HepG2 (cell line): ENCODE results near the gene KCNQ5. TPM values are rescaled to one million over a fixed set of nuclear protein-coding genes. Genes with fewer than 3 reads are reported as not detected.

ENCODE experiments used
- ATAC-seq: fragments of 200-7000 bp; cut with Tn5 transposase; 3 replicates; pipeline ENCODE4 v1.9.1; 2020; ENCODE audit warnings: mild to moderate bottlenecking, moderate library complexity
- BruUV-seq: library from RNA; stranded (reverse); fragments of 400-500 nt; replicated peaks from 2 replicates; lab custom pipeline; 2021; lab: Mats Ljungman, UMichigan
- CTCF ChIA-PET: fragments of 300-600 bp; formaldehyde crosslinking; extraction: SDS; loops from one replicate; lab custom pipeline; 2021; ENCODE audit warnings: low total read pairs, inconsistent platforms, low intra/inter-chr PET ratio; lab: Yijun Ruan, JAX
- POLR2A ChIA-PET: fragments of 350-600 bp; sonication (Branson Sonifier 250); formaldehyde crosslinking; loops from one replicate; lab custom pipeline; 2020; ENCODE audit warnings: antibody characterized with exemption, inconsistent platforms; lab: Yijun Ruan, JAX
- DNase-seq: peaks from one replicate; pipeline ENCODE4 v3.0.0-alpha.2; 2015; ENCODE audit warnings: low spot score
- FAIRE-seq: peaks from 3 replicates; lab custom pipeline; 2011; peaks lifted over from hg19 to GRCh38; lab: Jason Lieb, UNC
- H2AFZ ChIP-seq: one replicate; pipeline ENCODE4 v1.6.1; 2011; ENCODE audit warnings: low read length, inconsistent platforms
- H3K27ac ChIP-seq: fragments of 300-600 bp; 3 replicates; pipeline ENCODE4 v1.8.0; 2011; ENCODE audit warnings: mixed run types, mild to moderate bottlenecking, mixed read lengths, low read length, inconsistent platforms; ENCODE audit not compliant: insufficient read depth; ENCODE audit errors: extremely low read length
- H3K27me3 ChIP-seq, 2 experiments: fragments of 200-600 bp in 1 of 2; 2 replicates in 1 of 2; 3 replicates in 1 of 2; pipeline versions ENCODE4 v1.6.0 to v1.8.0; 2011; ENCODE audit warnings: low read length in 2 of 2, mild to moderate bottlenecking in 2 of 2, moderate library complexity in 2 of 2, inconsistent platforms in 1 of 2; ENCODE audit not compliant: insufficient read depth in 2 of 2, control insufficient read depth in 1 of 2
- H3K36me3 ChIP-seq, 2 experiments: fragments of 200-600 bp in 1 of 2; replicated peaks in 1 of 2; 2 replicates in 1 of 2; 3 replicates in 1 of 2; pipeline versions ENCODE4 v1.5.1 to v1.8.0; 2011; ENCODE audit warnings: low read length in 2 of 2, inconsistent platforms in 1 of 2; ENCODE audit not compliant: insufficient read depth in 2 of 2, control insufficient read depth in 1 of 2
- H3K4me1 ChIP-seq: 2 replicates; pipeline ENCODE4 v1.5.1; 2012; ENCODE audit warnings: low read length, inconsistent platforms; ENCODE audit not compliant: insufficient read depth
- H3K4me2 ChIP-seq: 2 replicates; pipeline ENCODE4 v1.6.0; 2011; ENCODE audit warnings: low read depth, low read length, inconsistent platforms
- H3K4me3 ChIP-seq, 3 experiments: fragments of 200-600 bp in 1 of 3; sonication (generic), shearing (Covaris generic) in 1 of 3; replicated peaks in 1 of 3; 2 replicates each; pipeline ENCODE4 v1.5.1; 2011 to 2016; ENCODE audit warnings: low read length in 3 of 3, inconsistent platforms in 2 of 3, low read depth in 2 of 3, mild to moderate bottlenecking in 2 of 3, control low read depth in 1 of 3, mixed read lengths in 1 of 3; ENCODE audit not compliant: insufficient read depth in 1 of 3
- H3K79me2 ChIP-seq: one replicate; pipeline ENCODE4 v1.6.1; 2011; ENCODE audit warnings: low read length, inconsistent platforms; ENCODE audit not compliant: insufficient read depth
- H3K9ac ChIP-seq: 2 replicates; pipeline ENCODE4 v1.6.0; 2011; ENCODE audit warnings: mild to moderate bottlenecking, low read depth, low read length, inconsistent platforms; ENCODE audit not compliant: insufficient read depth
- H3K9me3 ChIP-seq: 2 replicates; pipeline ENCODE4 v1.5.1; 2012; ENCODE audit warnings: mild to moderate bottlenecking, low read length
- H4K20me1 ChIP-seq: 2 replicates; pipeline ENCODE4 v1.6.0; 2011; ENCODE audit warnings: inconsistent platforms, mild to moderate bottlenecking, low read length, moderate library complexity; ENCODE audit not compliant: insufficient read depth
- DNMT3B ChIP-seq: conservative IDR thresholded peaks from 2 replicates; pipeline ENCODE4 v1.6.1; 2016; ENCODE audit warnings: missing biosample characterization, control low read depth
- KAT2B ChIP-seq: fragments of 150-350 bp; IDR thresholded peaks from 2 replicates; pipeline ENCODE4 v1.6.1; 2014; ENCODE audit warnings: low read depth, low read length, borderline replicate concordance
- KDM5A ChIP-seq: fragments of 200-600 bp; sonication (generic); IDR thresholded peaks from 2 replicates; pipeline ENCODE4 v1.7.0; 2018; ENCODE audit warnings: antibody characterized with exemption, mild to moderate bottlenecking, low read length, borderline replicate concordance
- MAF1 ChIP-seq: sonication (generic); formaldehyde crosslinking; IDR thresholded peaks from 2 replicates; pipeline ENCODE4 v1.5.0; 2020; ENCODE audit warnings: missing genetic modification reagents, borderline replicate concordance
- MEIS2 ChIP-seq: sonication (generic); formaldehyde crosslinking; IDR thresholded peaks from 2 replicates; pipeline ENCODE4 v1.9.0; 2021; ENCODE audit warnings: mild to moderate bottlenecking, missing genetic modification reagents
- MLLT10 ChIP-seq: sonication (generic); formaldehyde crosslinking; IDR thresholded peaks from 2 replicates; pipeline ENCODE4 v1.4.0; 2020; ENCODE audit warnings: missing genetic modification reagents
- NFE2L2 ChIP-seq: fragments of 150-350 bp; IDR thresholded peaks from 2 replicates; pipeline ENCODE4 v1.6.1; 2014; ENCODE audit warnings: low read length
- NR2F2 ChIP-seq: IDR thresholded peaks from 2 replicates; pipeline ENCODE4 v1.6.1; 2012; ENCODE audit warnings: low read depth, inconsistent platforms, borderline replicate concordance
- PHB2 ChIP-seq: fragments of 450-650 bp; IDR thresholded peaks from 2 replicates; pipeline ENCODE4 v1.6.1; 2018; ENCODE audit not compliant: partially characterized antibody
- UBTF ChIP-seq: sonication (generic); formaldehyde crosslinking; IDR thresholded peaks from 2 replicates; pipeline ENCODE4 v1.4.0; 2020; ENCODE audit warnings: mild to moderate bottlenecking, missing genetic modification reagents
- ZNF317 ChIP-seq: sonication (generic); formaldehyde crosslinking; IDR thresholded peaks from 2 replicates; pipeline ENCODE4 v1.5.0; 2020; ENCODE audit warnings: mild to moderate bottlenecking, missing genetic modification reagents
- ZNF414 ChIP-seq: sonication (generic); formaldehyde crosslinking; IDR thresholded peaks from 2 replicates; pipeline ENCODE4 v1.5.0; 2020; ENCODE audit warnings: missing genetic modification reagents
- ZNF451 ChIP-seq: sonication (generic); formaldehyde crosslinking; IDR thresholded peaks from 2 replicates; pipeline ENCODE4 v1.5.0; 2020; ENCODE audit warnings: mild to moderate bottlenecking, missing genetic modification reagents
- ZNF629 ChIP-seq: sonication (generic); formaldehyde crosslinking; conservative IDR thresholded peaks from 2 replicates; pipeline ENCODE4 v1.5.0; 2020; ENCODE audit warnings: missing genetic modification reagents
- ZNF691 ChIP-seq: sonication (generic); formaldehyde crosslinking; IDR thresholded peaks from 2 replicates; pipeline ENCODE4 v1.4.0; 2020; ENCODE audit warnings: missing genetic modification reagents, low read depth, mild to moderate bottlenecking, borderline replicate concordance
- ZNF777 ChIP-seq: sonication (generic); formaldehyde crosslinking; IDR thresholded peaks from 2 replicates; pipeline ENCODE4 v1.4.0; 2020; ENCODE audit warnings: missing genetic modification reagents
- ZSCAN30 ChIP-seq: sonication (generic); formaldehyde crosslinking; IDR thresholded peaks from 2 replicates; pipeline ENCODE4 v1.5.0; 2020; ENCODE audit warnings: mild to moderate bottlenecking, missing genetic modification reagents
- ZSCAN31 ChIP-seq: sonication (generic); formaldehyde crosslinking; IDR thresholded peaks from 2 replicates; pipeline ENCODE4 v1.5.0; 2020; ENCODE audit warnings: low read depth, mild to moderate bottlenecking, missing genetic modification reagents
- WGBS: methylation state at CpG from one replicate; pipeline ENCODE4 v1.1.6; 2017; ENCODE audit warnings: low lambda C conversion rate; 5-methylcytosine and 5-hydroxymethylcytosine counted together
- in situ Hi-C: cut with HindIII; loops from 2 replicates; pipeline ENCODE4 v1.10.0; 2017; ENCODE audit warnings: low pct_unique_long_range_greater_than_20kb; ENCODE audit not compliant: extremely low pct_ligation_motif_present
- intact Hi-C: fragments of 100-400 bp; cut with micrococcal nuclease; formaldehyde crosslinking; loops from one replicate; pipeline ENCODE4 v1.10.0; 2022; ENCODE audit not compliant: unreplicated experiment
- polyA plus RNA-seq, 8 experiments: library from polyadenylated mRNA; depleted of rRNA in 3 of 8; stranded (reverse) in 7 of 8; unstranded in 1 of 8; fragments of >200 nt; fragmentation: Illumina TruSeq in 4 of 8; extraction: Trizol in 4 of 8; gene quantifications; 2 replicates each; pipeline versions ENCODE4 v1.2.1 to v1.2.3, GENCODE V29; 2011 to 2016; ENCODE audit warnings: low read depth in 4 of 8, missing spikeins in 1 of 8, mixed read lengths in 1 of 8; ENCODE audit not compliant: insufficient read depth in 1 of 8
- total RNA-seq, 5 experiments: library from RNA; depleted of rRNA; stranded (reverse); fragments of >200 nt; fragmentation: Illumina TruSeq; extraction: Trizol; gene quantifications; 2 replicates each; pipeline ENCODE4 v1.2.3, GENCODE V29; 2016; ENCODE audit warnings: low read depth in 1 of 5

Gene KCNQ5
- total and polyA plus RNA-seq, 2 of the 13 experiments (the other 11 are each of a cell fraction or from before 2014, with no cell fraction given), result 0.04 TPM; not detected in 1

- H2AFZ ChIP-seq, result no peak overlapping the region
- no peak overlapping the region for H3K4me2 ChIP-seq
- BruUV-seq, result no TSS peak
- H4K20me1 ChIP-seq, result no peaks in the 10 kb centered on the region
- ChIA-PET POLR2A (no interaction called here), CTCF (no interaction called here)
- WGBS, result 9% methylated on average over 2 of the region's 2 CpGs
- H3K4me3 ChIP-seq, result no peak overlapping the region
- H3K4me1 ChIP-seq, result no peaks in the 10 kb centered on the region
- no peaks in the 10 kb centered on the region for H3K79me2 ChIP-seq
- no peak for FAIRE-seq
- no peak for ATAC-seq
- no peaks in the 10 kb centered on the region for H3K27me3 ChIP-seq
- TF ChIP-seq ZNF691 (no peak), ZNF777 (CRISPR knock-in tag) (no peak), ZNF629 (no peak), MAF1 (CRISPR knock-in tag) (no peak), MLLT10 (no peak), MEIS2 (no peak), KAT2B (no peak)
- no peak overlapping the region for H3K9ac ChIP-seq
- no peaks in the 10 kb centered on the region for H3K9me3 ChIP-seq
- in situ Hi-C loops, result no loop called here
- H3K36me3 ChIP-seq, result no peaks in the 10 kb centered on the region
- intact Hi-C loops, result no loop called here
- H3K27ac ChIP-seq, result no peak overlapping the region
- DNase-seq, result no peak
Observed at GRCh38 chr6:72969666-72970065, 347.8 kb downstream of the KCNQ5 start.

- Histone ChIP-seq H3K27me3 (no peaks in the 10 kb centered on the region; a peak in 1 of 5 replicates), H3K27ac (no peak overlapping the region), H3K4me1 (no peaks in the 10 kb centered on the region), H3K4me2 (no peak overlapping the region), H4K20me1 (no peaks in the 10 kb centered on the region), H2AFZ (no peak overlapping the region), H3K79me2 (no peaks in the 10 kb centered on the region), H3K36me3 (no peaks in the 10 kb centered on the region), H3K9ac (no peak overlapping the region), H3K4me3 (no peak overlapping the region), H3K9me3 (no peaks in the 10 kb centered on the region)
- FAIRE-seq (no peak), DNase-seq (no peak), ATAC-seq (no peak)
- ChIA-PET POLR2A (no interaction called here), CTCF (no interaction called here)
- BruUV-seq, result no TSS peak
- in situ Hi-C loops (no loop called here), intact Hi-C loops (no loop called here)
- no peak for TF ChIP-seq PHB2
- no peak for TF ChIP-seq DNMT3B
- TF ChIP-seq ZSCAN31 (CRISPR knock-in tag), result no peak
- no peak for TF ChIP-seq NFE2L2
- TF ChIP-seq KDM5A, result no peak
- no peak for TF ChIP-seq ZNF414
- TF ChIP-seq ZSCAN30, result no peak
- no peak for TF ChIP-seq ZNF317
- TF ChIP-seq NR2F2, result no peak
- TF ChIP-seq ZNF451 (CRISPR knock-in tag), result no peak
- no peak for TF ChIP-seq MLLT10
- TF ChIP-seq UBTF, result no peak
Observed at GRCh38 chr6:72972579-72972978, 350.7 kb downstream of the KCNQ5 start.
